ENCODE results near the gene TF.

Gene TF

GRCh38 chr3:133832802-133833144, 86.6 kb downstream of the TF start:
- TF ChIP-seq SIN3A (IDR thresholded peaks at IDR 0.05; ENCODE audit: borderline replicate concordance, insufficient read depth, low read length), result no peak
- no peak for TF ChIP-seq POLR2AphosphoS5 (IDR thresholded peaks at IDR 0.05; ENCODE audit: low read depth, low read length)
- no peak for TF ChIP-seq TAF1 (IDR thresholded peaks at IDR 0.05; ENCODE audit: borderline replicate concordance, insufficient read depth, low read length)
- no peak for TF ChIP-seq REST (IDR thresholded peaks at IDR 0.05; ENCODE audit: insufficient read depth in 1 of 2, low read depth in 2 of 2, low read length in 2 of 2)
- no peak for TF ChIP-seq FOXP2 (optimal IDR thresholded peaks at IDR 0.05; ENCODE audit: borderline replicate concordance, extremely low read depth, extremely low read length, insufficient read depth)

GRCh38 chr3:133833267-133833666, 87.1 kb downstream of the TF start:
- no peak for TF ChIP-seq POLR2AphosphoS5 (IDR thresholded peaks at IDR 0.05; ENCODE audit: low read depth, low read length)
- TF ChIP-seq SIN3A (IDR thresholded peaks at IDR 0.05; ENCODE audit: borderline replicate concordance, insufficient read depth, low read length), result no peak
- no peak for TF ChIP-seq TAF1 (IDR thresholded peaks at IDR 0.05; ENCODE audit: borderline replicate concordance, insufficient read depth, low read length)
- no peak for TF ChIP-seq REST (IDR thresholded peaks at IDR 0.05; ENCODE audit: insufficient read depth in 1 of 2, low read depth in 2 of 2, low read length in 2 of 2)
- TF ChIP-seq FOXP2 (optimal IDR thresholded peaks at IDR 0.05; ENCODE audit: borderline replicate concordance, extremely low read depth, extremely low read length, insufficient read depth), result no peak

GRCh38 chr3:133833880-133834620, 87.9 kb downstream of the TF start:
- TF ChIP-seq REST (IDR thresholded peaks at IDR 0.05; ENCODE audit: insufficient read depth in 1 of 2, low read depth in 2 of 2, low read length in 2 of 2), result no peak
- TF ChIP-seq POLR2AphosphoS5 (IDR thresholded peaks at IDR 0.05; ENCODE audit: low read depth, low read length), result no peak
- no peak for TF ChIP-seq SIN3A (IDR thresholded peaks at IDR 0.05; ENCODE audit: borderline replicate concordance, insufficient read depth, low read length)
- no peak for TF ChIP-seq TAF1 (IDR thresholded peaks at IDR 0.05; ENCODE audit: borderline replicate concordance, insufficient read depth, low read length)
- no peak for TF ChIP-seq FOXP2 (optimal IDR thresholded peaks at IDR 0.05; ENCODE audit: borderline replicate concordance, extremely low read depth, extremely low read length, insufficient read depth)

GRCh38 chr3:133834621-133835417, 88.6 kb downstream of the TF start:
- no peak for TF ChIP-seq SIN3A (IDR thresholded peaks at IDR 0.05; ENCODE audit: borderline replicate concordance, insufficient read depth, low read length)

GRCh38 chr3:133835418-133835743, 89.2 kb downstream of the TF start:
- TF ChIP-seq POLR2AphosphoS5 (IDR thresholded peaks at IDR 0.05; ENCODE audit: low read depth, low read length), result no peak
- TF ChIP-seq FOXP2 (optimal IDR thresholded peaks at IDR 0.05; ENCODE audit: borderline replicate concordance, extremely low read depth, extremely low read length, insufficient read depth), result no peak
- TF ChIP-seq TAF1 (IDR thresholded peaks at IDR 0.05; ENCODE audit: borderline replicate concordance, insufficient read depth, low read length), result no peak
- TF ChIP-seq REST (IDR thresholded peaks at IDR 0.05; ENCODE audit: insufficient read depth in 1 of 2, low read depth in 2 of 2, low read length in 2 of 2), result no peak
- no peak for TF ChIP-seq SIN3A (IDR thresholded peaks at IDR 0.05; ENCODE audit: borderline replicate concordance, insufficient read depth, low read length)

Data from PFSK-1 (cell line).